OCI-LY1 (cell line): Measurements from ENCODE around the gene SLC35B2.
A peak's percentile ranks its signal among the peaks of the same experiment; 100 is the strongest.

Source experiments
- H2AFZ ChIP-seq: fragments of 200-600 bp; sonication (generic), shearing (Covaris generic); 2 replicates; pipeline ENCODE4 v1.6.0; 2014; ENCODE audit warnings: antibody characterized with exemption, mild to moderate bottlenecking, low read length
- H3F3A ChIP-seq: fragments of 200-600 bp; sonication (generic), shearing (Covaris generic); 2 replicates; pipeline ENCODE4 v1.6.0; 2014; ENCODE audit warnings: mild to moderate bottlenecking, antibody characterized with exemption, low read length, moderate library complexity; ENCODE audit not compliant: insufficient read depth
- H3K27ac ChIP-seq: fragments of 200-600 bp; sonication (generic); 2 replicates; pipeline ENCODE4 v1.5.1; 2014; ENCODE audit warnings: low read length, mixed run types, mild to moderate bottlenecking, low read depth; ENCODE audit not compliant: poor library complexity, severe bottlenecking
- H3K27me3 ChIP-seq: fragments of 200-600 bp; sonication (generic); 2 replicates; pipeline ENCODE4 v1.6.0; 2014; ENCODE audit warnings: antibody characterized with exemption, mild to moderate bottlenecking, low read length, moderate library complexity; ENCODE audit not compliant: insufficient read depth
- H3K36me3 ChIP-seq: fragments of 200-600 bp; sonication (generic); 2 replicates; pipeline ENCODE4 v1.6.1; 2014; ENCODE audit warnings: mild to moderate bottlenecking, antibody characterized with exemption, low read length, moderate library complexity, mixed read lengths; ENCODE audit not compliant: insufficient read depth
- H3K4me1 ChIP-seq: fragments of 200-600 bp; sonication (generic); 2 replicates; pipeline ENCODE4 v1.5.1; 2014; ENCODE audit warnings: mild to moderate bottlenecking, low read length, moderate library complexity; ENCODE audit not compliant: insufficient read depth, severe bottlenecking
- H3K4me2 ChIP-seq: fragments of 200-600 bp; sonication (generic), shearing (Covaris generic); 2 replicates; pipeline ENCODE4 v1.6.1; 2014; ENCODE audit warnings: low read length
- H3K4me3 ChIP-seq: fragments of 200-600 bp; sonication (generic); 2 replicates; pipeline ENCODE4 v1.5.1; 2014; ENCODE audit warnings: low read length, low read depth, mild to moderate bottlenecking, mixed read lengths; ENCODE audit not compliant: poor library complexity, severe bottlenecking
- H3K79me2 ChIP-seq: fragments of 200-600 bp; shearing (Covaris generic); 2 replicates; pipeline ENCODE4 v1.6.1; 2016; ENCODE audit warnings: mixed run types, low read length, mixed read lengths; ENCODE audit not compliant: insufficient read depth
- H3K9ac ChIP-seq: fragments of 200-600 bp; sonication (generic), shearing (Covaris generic); 2 replicates; pipeline ENCODE4 v1.6.1; 2014; ENCODE audit warnings: mild to moderate bottlenecking, low read length, mixed read lengths
- H3K9me2 ChIP-seq: fragments of 200-600 bp; sonication (generic), shearing (Covaris generic); 2 replicates; pipeline ENCODE4 v1.6.1; 2014; ENCODE audit warnings: low read depth, mild to moderate bottlenecking, low read length, mixed read lengths
- H3K9me3 ChIP-seq: fragments of 200-600 bp; shearing (Covaris generic); 2 replicates; pipeline ENCODE4 v1.6.1; 2014; ENCODE audit warnings: low read length, mixed read lengths
- H4K20me1 ChIP-seq: fragments of 200-600 bp; sonication (generic), shearing (Covaris generic); 2 replicates; pipeline ENCODE4 v1.6.0; 2016; ENCODE audit warnings: mild to moderate bottlenecking, low read length; ENCODE audit not compliant: insufficient read depth
- CTCF ChIP-seq: fragments of 200-600 bp; sonication (generic), shearing (Covaris generic); IDR thresholded peaks from 2 replicates; pipeline ENCODE4 v1.5.1; 2017; ENCODE audit warnings: mild to moderate bottlenecking, antibody characterized with exemption, low read length, moderate library complexity, mixed read lengths
- EZH2 ChIP-seq: fragments of 200-600 bp; sonication (generic), shearing (Covaris generic); IDR thresholded peaks from 2 replicates; pipeline ENCODE4 v1.8.0; 2017; ENCODE audit warnings: borderline replicate concordance, mixed run types, mild to moderate bottlenecking, antibody characterized with exemption, low read length, moderate library complexity, mixed read lengths

Gene SLC35B2

DNA sequence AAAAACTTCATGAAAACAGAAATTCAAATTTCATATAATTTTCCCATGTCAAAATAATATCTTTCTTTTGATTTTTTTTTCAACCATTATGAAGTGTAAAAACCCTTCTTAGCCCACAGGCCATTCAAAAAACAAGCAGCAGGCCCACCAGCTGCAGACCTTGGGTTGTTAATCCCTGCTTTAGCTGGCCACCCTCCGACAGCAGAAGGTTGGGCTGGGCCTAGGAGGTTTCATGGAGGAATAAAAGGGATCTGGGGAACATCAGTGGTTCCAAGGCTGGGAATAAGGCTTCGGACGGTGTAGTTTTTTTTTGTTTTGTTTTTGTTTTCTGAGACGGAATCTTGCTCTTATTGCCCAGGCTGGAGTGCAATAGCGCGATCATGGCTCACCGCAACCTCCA is 14.0 kb downstream of the SLC35B2 start:
- Histone ChIP-seq H3K9me3 (no peaks in the 10 kb centered on the region), H3K4me3 (no peak overlapping the region), H3K4me1 (peaks cover 11% of the 10 kb centered on the region), H3K36me3 (peaks cover 14% of the 10 kb centered on the region), H2AFZ (no peak overlapping the region), H3K27me3 (no peaks in the 10 kb centered on the region), H3K4me2 (no peak overlapping the region), H3F3A (no peaks in the 10 kb centered on the region), H3K79me2 (peaks cover 14% of the 10 kb centered on the region), H3K9ac (no peak overlapping the region), H3K9me2 (no peaks in the 10 kb centered on the region), H3K27ac (no peak overlapping the region), H4K20me1 (no peaks in the 10 kb centered on the region)
- no peak for TF ChIP-seq EZH2
- TF ChIP-seq CTCF: no peak

GRCh38 chr6:44238687-44239350 is 18.5 kb downstream of the SLC35B2 start:
- Histone ChIP-seq H3K27ac (no peak overlapping the region), H4K20me1 (no peaks in the 10 kb centered on the region), H3K9me2 (no peaks in the 10 kb centered on the region), H3K27me3 (no peaks in the 10 kb centered on the region), H3K9me3 (no peaks in the 10 kb centered on the region), H3K79me2 (no peaks in the 10 kb centered on the region), H2AFZ (no peak overlapping the region), H3F3A (no peaks in the 10 kb centered on the region), H3K36me3 (peaks cover 16% of the 10 kb centered on the region; the same call in 1 of the 2 replicates), H3K4me3 (no peak overlapping the region), H3K4me2 (no peak overlapping the region), H3K4me1 (peaks cover 9% of the 10 kb centered on the region), H3K9ac (no peak overlapping the region)
- TF ChIP-seq EZH2 (no peak), CTCF (no peak)

GRCh38 chr6:44237813-44238433 is 19.4 kb downstream of the SLC35B2 start:
- TF ChIP-seq EZH2 (no peak), CTCF (peak; percentile 95)
- no peaks in the 10 kb centered on the region for H3K27me3 ChIP-seq
- no peaks in the 10 kb centered on the region for H4K20me1 ChIP-seq
- peak overlapping the region; percentile 74 for H3K4me2 ChIP-seq
- H3K9ac ChIP-seq: peak overlapping the region; percentile 57
- H3K9me3 ChIP-seq: no peaks in the 10 kb centered on the region
- no peaks in the 10 kb centered on the region for H3F3A ChIP-seq
- H3K9me2 ChIP-seq: no peaks in the 10 kb centered on the region
- H3K27ac ChIP-seq: no peak overlapping the region
- H2AFZ ChIP-seq: no peak overlapping the region
- H3K36me3 ChIP-seq: peaks cover 24% of the 10 kb centered on the region
- H3K79me2 ChIP-seq: no peaks in the 10 kb centered on the region
- peaks cover 9% of the 10 kb centered on the region for H3K4me1 ChIP-seq
- H3K4me3 ChIP-seq: peak overlapping the region; percentile 61
